ENCODE data around the gene SYNPR.
A peak's percentile ranks its signal among the peaks of the same experiment; 100 is the strongest.

SYNPR gene

GRCh38 chr3:63303238-63303637 is 25.1 kb downstream of the SYNPR start:
- DNase-seq (ENCODE audit: low read depth, low spot score), result peak; percentile 55
- H3K27ac ChIP-seq, result no peak overlapping the region

GRCh38 chr3:63304421-63304820 is 26.3 kb downstream of the SYNPR start:
- H3K27ac ChIP-seq, result no peak overlapping the region
- DNase-seq (ENCODE audit: low read depth, low spot score), result no peak

- no peak overlapping the region for H3K27ac ChIP-seq
- DNase-seq (ENCODE audit: low read depth, low spot score), result no peak
Measured at GRCh38 chr3:63308072-63308471, 30.0 kb downstream of the SYNPR start.

- no peak overlapping the region for H3K27ac ChIP-seq
- DNase-seq (ENCODE audit: low read depth, low spot score), result no peak
Measured at GRCh38 chr3:63309768-63310167, 31.7 kb downstream of the SYNPR start.

- DNase-seq (ENCODE audit: low read depth, low spot score), result no peak
- no peak overlapping the region for H3K27ac ChIP-seq
Measured at GRCh38 chr3:63323766-63324165, 45.7 kb downstream of the SYNPR start.

GRCh38 chr3:63324621-63325020 is 46.5 kb downstream of the SYNPR start:
- H3K27ac ChIP-seq, result no peak overlapping the region
- DNase-seq (ENCODE audit: low read depth, low spot score), result no peak

- no peak for DNase-seq (ENCODE audit: low read depth, low spot score)
- no peak overlapping the region for H3K27ac ChIP-seq
Measured at GRCh38 chr3:63325386-63325785, 47.3 kb downstream of the SYNPR start.

- H3K27ac ChIP-seq, result no peak overlapping the region
- DNase-seq (ENCODE audit: low read depth, low spot score), result peak; percentile 26
Measured at GRCh38 chr3:63328365-63328764, 50.3 kb downstream of the SYNPR start.

- no peak overlapping the region for H3K27ac ChIP-seq
- no peak for DNase-seq (ENCODE audit: low read depth, low spot score)
Measured at GRCh38 chr3:63331520-63331919, 53.4 kb downstream of the SYNPR start.

- DNase-seq (ENCODE audit: low read depth, low spot score), result no peak
- H3K27ac ChIP-seq, result no peak overlapping the region
Measured at GRCh38 chr3:63333815-63334214, 55.7 kb downstream of the SYNPR start.

GRCh38 chr3:63338351-63338750 is 60.2 kb downstream of the SYNPR start:
- DNase-seq (ENCODE audit: low read depth, low spot score), result no peak
- H3K27ac ChIP-seq, result no peak overlapping the region

- DNase-seq (ENCODE audit: low read depth, low spot score), result peak; percentile 57
- H3K27ac ChIP-seq, result peak overlapping the region; percentile 39
Measured at GRCh38 chr3:63343674-63344073, 65.6 kb downstream of the SYNPR start.

GRCh38 chr3:63344661-63345060 is 66.6 kb downstream of the SYNPR start:
- no peak overlapping the region for H3K27ac ChIP-seq
- no peak for DNase-seq (ENCODE audit: low read depth, low spot score)

- H3K27ac ChIP-seq, result no peak overlapping the region
- DNase-seq (ENCODE audit: low read depth, low spot score), result no peak
Measured at GRCh38 chr3:63349583-63350573, 71.8 kb downstream of the SYNPR start.

- no peak for DNase-seq (ENCODE audit: low read depth, low spot score)
Measured at GRCh38 chr3:63351159-63352007, 73.3 kb downstream of the SYNPR start.

GRCh38 chr3:63352008-63352279 is 73.8 kb downstream of the SYNPR start:
- no peak for DNase-seq (ENCODE audit: low read depth, low spot score)
- no peak overlapping the region for H3K27ac ChIP-seq

More at GRCh38 chr3:63351159-63352007, 73.3 kb downstream of the SYNPR start:
- H3K27ac ChIP-seq, result no peak overlapping the region

GRCh38 chr3:63353383-63353782 is 75.3 kb downstream of the SYNPR start:
- no peak overlapping the region for H3K27ac ChIP-seq
- DNase-seq (ENCODE audit: low read depth, low spot score), result no peak

- DNase-seq (ENCODE audit: low read depth, low spot score), result no peak
- H3K27ac ChIP-seq, result no peak overlapping the region
Measured at GRCh38 chr3:63354160-63354559, 76.1 kb downstream of the SYNPR start.

GRCh38 chr3:63355809-63356208 is 77.7 kb downstream of the SYNPR start:
- H3K27ac ChIP-seq, result no peak overlapping the region
- DNase-seq (ENCODE audit: low read depth, low spot score), result no peak

- DNase-seq (ENCODE audit: low read depth, low spot score), result no peak
- H3K27ac ChIP-seq, result no peak overlapping the region
Measured at GRCh38 chr3:63364495-63364894, 86.4 kb downstream of the SYNPR start.

- no peak for DNase-seq (ENCODE audit: low read depth, low spot score)
- no peak overlapping the region for H3K27ac ChIP-seq
Measured at GRCh38 chr3:63364910-63365309, 86.8 kb downstream of the SYNPR start.

Measured in epithelial cell of prostate (primary cell).